ENCODE data around the gene PLSCR3. TPM values are rescaled to one million over a fixed set of nuclear protein-coding genes. Genes with fewer than 3 reads are reported as not detected.

The PLSCR3 gene
- total and polyA plus RNA-seq, 2 donors (not counting 1 experiment from before 2014, with no cell fraction given): 25.4 to 39.1 TPM

- Histone ChIP-seq H3K4me3 (replicated peaks in 1 of 4; ENCODE audit: control extremely low read depth in 1 of 4, insufficient read depth in 1 of 4, low read depth in 3 of 4, low read length in 4 of 4) (no peak overlapping the region), H2AFZ (ENCODE audit: low read length) (no peak overlapping the region), H3K27me3 (ENCODE audit: control insufficient read depth, insufficient read depth, low read length) (no peaks in the 10 kb centered on the region), H3K79me2 (ENCODE audit: control insufficient read depth, insufficient read depth, low read length) (no peaks in the 10 kb centered on the region), H3K9ac (ENCODE audit: insufficient read depth, low read length) (no peak overlapping the region), H3K4me1 (ENCODE audit: control insufficient read depth, extremely low read depth, insufficient read depth, low read length) (peaks cover 7% of the 10 kb centered on the region), H4K20me1 (ENCODE audit: control insufficient read depth, extremely low read depth, insufficient read depth, low read length) (no peaks in the 10 kb centered on the region), H3K9me3 (ENCODE audit: control insufficient read depth, insufficient read depth, low read depth, low read length) (no peaks in the 10 kb centered on the region), H3K27ac (ENCODE audit: insufficient read depth, low read length) (no peak overlapping the region), H3K4me2 (ENCODE audit: extremely low read depth, insufficient read depth, low read length) (no peak overlapping the region), H3K36me3 (ENCODE audit: control insufficient read depth, insufficient read depth, low read length) (peaks cover 7% of the 10 kb centered on the region)
- no peak for TF ChIP-seq EZH2 (IDR thresholded peaks at IDR 0.05; ENCODE audit: low read length, missing control alignments)
- no peak for TF ChIP-seq CTCF (conservative IDR thresholded peaks at IDR 0.05 in 1 of 2, IDR thresholded peaks at IDR 0.05 in 1 of 2; ENCODE audit: low read depth in 1 of 2, low read length in 2 of 2)
- DNase-seq (ENCODE audit: low read depth in 2 of 2): no peak
Measured at GRCh38 chr17:7416323-7416722, 22.0 kb upstream of the PLSCR3 start.

GRCh38 chr17:7415784-7416183, 21.5 kb upstream of the PLSCR3 start:
- peaks cover 7% of the 10 kb centered on the region for H3K36me3 ChIP-seq (ENCODE audit: control insufficient read depth, insufficient read depth, low read length)
- no peak overlapping the region for H2AFZ ChIP-seq (ENCODE audit: low read length)

GRCh38 chr17:7414837-7415236, 20.5 kb upstream of the PLSCR3 start:
- H3K27ac ChIP-seq (ENCODE audit: insufficient read depth, low read length): no peak overlapping the region
- no peaks in the 10 kb centered on the region for H4K20me1 ChIP-seq (ENCODE audit: control insufficient read depth, extremely low read depth, insufficient read depth, low read length)
- no peaks in the 10 kb centered on the region for H3K27me3 ChIP-seq (ENCODE audit: control insufficient read depth, insufficient read depth, low read length)
- H3K79me2 ChIP-seq (ENCODE audit: control insufficient read depth, insufficient read depth, low read length): no peaks in the 10 kb centered on the region
- H3K4me2 ChIP-seq (ENCODE audit: extremely low read depth, insufficient read depth, low read length): no peak overlapping the region
- H3K9ac ChIP-seq (ENCODE audit: insufficient read depth, low read length): no peak overlapping the region
- no peak for DNase-seq (ENCODE audit: low read depth in 2 of 2)
- H3K4me1 ChIP-seq (ENCODE audit: control insufficient read depth, extremely low read depth, insufficient read depth, low read length): peaks cover 7% of the 10 kb centered on the region
- H2AFZ ChIP-seq (ENCODE audit: low read length): no peak overlapping the region
- peaks cover 11% of the 10 kb centered on the region for H3K36me3 ChIP-seq (ENCODE audit: control insufficient read depth, insufficient read depth, low read length)
- no peaks in the 10 kb centered on the region for H3K9me3 ChIP-seq (ENCODE audit: control insufficient read depth, insufficient read depth, low read depth, low read length)
- H3K4me3 ChIP-seq (replicated peaks in 1 of 4; ENCODE audit: control extremely low read depth in 1 of 4, insufficient read depth in 1 of 4, low read depth in 3 of 4, low read length in 4 of 4): no peak overlapping the region
- TF ChIP-seq CTCF (conservative IDR thresholded peaks at IDR 0.05 in 1 of 2, IDR thresholded peaks at IDR 0.05 in 1 of 2; ENCODE audit: low read depth in 1 of 2, low read length in 2 of 2) (no peak), EZH2 (IDR thresholded peaks at IDR 0.05; ENCODE audit: low read length, missing control alignments) (no peak)

More at GRCh38 chr17:7415784-7416183, 21.5 kb upstream of the PLSCR3 start:
- Histone ChIP-seq H3K79me2 (ENCODE audit: control insufficient read depth, insufficient read depth, low read length) (no peaks in the 10 kb centered on the region), H3K4me1 (ENCODE audit: control insufficient read depth, extremely low read depth, insufficient read depth, low read length) (peaks cover 7% of the 10 kb centered on the region), H3K4me3 (replicated peaks in 1 of 4; ENCODE audit: control extremely low read depth in 1 of 4, insufficient read depth in 1 of 4, low read depth in 3 of 4, low read length in 4 of 4) (no peak overlapping the region), H3K9me3 (ENCODE audit: control insufficient read depth, insufficient read depth, low read depth, low read length) (no peaks in the 10 kb centered on the region), H3K27me3 (ENCODE audit: control insufficient read depth, insufficient read depth, low read length) (no peaks in the 10 kb centered on the region), H3K27ac (ENCODE audit: insufficient read depth, low read length) (no peak overlapping the region), H3K4me2 (ENCODE audit: extremely low read depth, insufficient read depth, low read length) (no peak overlapping the region), H3K9ac (ENCODE audit: insufficient read depth, low read length) (no peak overlapping the region), H4K20me1 (ENCODE audit: control insufficient read depth, extremely low read depth, insufficient read depth, low read length) (no peaks in the 10 kb centered on the region)
- no peak for DNase-seq (ENCODE audit: low read depth in 2 of 2)
- TF ChIP-seq EZH2 (IDR thresholded peaks at IDR 0.05; ENCODE audit: low read length, missing control alignments) (no peak), CTCF (conservative IDR thresholded peaks at IDR 0.05 in 1 of 2, IDR thresholded peaks at IDR 0.05 in 1 of 2; ENCODE audit: low read depth in 1 of 2, low read length in 2 of 2) (no peak)
